Esophagus muscularis mucosa (tissue), 4 donors: Measurements from ENCODE around the gene LCA5L. TPM values are rescaled to one million over a fixed set of nuclear protein-coding genes. Genes with fewer than 3 reads are reported as not detected.

Source experiments
- DNase-seq: peaks from one replicate; pipeline ENCODE4 v3.0.0-alpha.2; 2017; ENCODE audit errors: extremely low spot score
- H3K27ac ChIP-seq, 4 donors: fragments of 200-600 bp; sonication (generic); replicated peaks in 1 of 4; 1 replicate in 3 of 4; 2 replicates in 1 of 4; pipeline ENCODE4 v1.5.1; 2016 to 2019; ENCODE audit warnings: mild to moderate bottlenecking in 1 of 4
- H3K27me3 ChIP-seq, 4 donors: fragments of 200-600 bp; sonication (generic); one replicate each; pipeline versions ENCODE4 v1.5.1 to v1.6.0; 2016 to 2019
- H3K36me3 ChIP-seq, 4 donors: fragments of 200-600 bp; sonication (generic); one replicate each; pipeline ENCODE4 v1.5.1; 2016 to 2019
- H3K4me1 ChIP-seq, 4 donors: fragments of 200-600 bp; sonication (generic); one replicate each; pipeline ENCODE4 v1.5.1; 2016 to 2019
- H3K4me3 ChIP-seq, 4 donors: fragments of 200-600 bp; sonication (generic); 1 replicate in 2 of 4; 2 replicates in 2 of 4; pipeline ENCODE4 v1.5.1; 2016 to 2019; ENCODE audit warnings: mild to moderate bottlenecking in 4 of 4, moderate library complexity in 1 of 4
- H3K9me3 ChIP-seq, 4 donors: fragments of 200-600 bp; sonication (generic); 1 replicate in 3 of 4; 2 replicates in 1 of 4; pipeline ENCODE4 v1.5.1; 2016 to 2019
- EP300 ChIP-seq: sonication (generic); formaldehyde crosslinking; IDR thresholded peaks from one replicate; pipeline ENCODE4 v1.6.1; 2017; ENCODE audit warnings: antibody characterized with exemption
- POLR2A ChIP-seq: fragments of 450-650 bp; IDR thresholded peaks from one replicate; pipeline ENCODE4 v1.6.1; 2017; ENCODE audit warnings: antibody characterized with exemption, moderate library complexity, mild to moderate bottlenecking, low read depth
- POLR2AphosphoS5 ChIP-seq, 2 donors: sonication (generic); formaldehyde crosslinking; IDR thresholded peaks; one replicate each; pipeline ENCODE4 v1.6.1; 2017; ENCODE audit warnings: antibody characterized with exemption in 2 of 2
- WGBS: methylation state at CpG from one replicate; pipeline ENCODE4 v1.1.5; 2018; 5-methylcytosine and 5-hydroxymethylcytosine counted together
- intact Hi-C: fragments of 100-400 bp; cut with DNase I; formaldehyde crosslinking; loops from one replicate; pipeline ENCODE4 v1.15.1; 2023
- total RNA-seq, 4 donors: library from RNA; depleted of rRNA; stranded (reverse); fragments of >200 nt; gene quantifications; one replicate each; pipeline versions ENCODE4 v1.1.0 to v1.2.1, GENCODE V29; 2016
- TF ChIP-seq, protein P1 (sequence below), 3 experiments: fragments of 200-600 bp in 2 of 3; fragments of 450-650 bp in 1 of 3; sonication (generic) in 2 of 3; IDR thresholded peaks; one replicate each; pipeline ENCODE4 v1.5.1; 2017 to 2019; ENCODE audit warnings: antibody characterized with exemption in 3 of 3, mild to moderate bottlenecking in 2 of 3, moderate library complexity in 1 of 3

Gene LCA5L
- total RNA-seq, 4 donors from 2014 or later, result 0.83 to 2.8 (median 2.2) TPM

DNA sequence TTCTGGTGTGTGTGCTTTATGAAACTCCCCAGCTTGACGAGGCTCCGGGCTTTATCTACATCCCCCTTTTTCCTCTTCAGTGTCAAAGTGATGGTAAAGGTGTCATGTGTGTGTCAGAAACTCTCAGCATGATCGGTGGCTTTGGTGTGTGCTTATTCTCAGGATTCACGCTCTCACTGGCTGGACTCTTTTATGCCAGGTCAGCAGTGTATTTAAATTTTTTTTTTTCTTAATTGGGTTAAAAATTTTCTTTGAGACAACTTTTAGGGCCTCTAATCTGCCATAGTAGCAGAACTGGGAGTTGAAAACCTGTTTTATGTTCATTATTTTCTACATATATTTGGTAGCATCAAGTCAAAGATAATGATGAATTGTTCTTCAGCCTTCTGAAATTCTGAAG lies 27.2 kb upstream of the LCA5L start:
- WGBS, result 91% methylated on average over 4 of the region's 4 CpGs
- no peaks in the 10 kb centered on the region for H3K27me3 ChIP-seq
- TF ChIP-seq EP300, result no peak
- no peak for TF ChIP-seq POLR2AphosphoS5 (IDR thresholded peaks at IDR 0.05)
- TF ChIP-seq, protein P1, sequence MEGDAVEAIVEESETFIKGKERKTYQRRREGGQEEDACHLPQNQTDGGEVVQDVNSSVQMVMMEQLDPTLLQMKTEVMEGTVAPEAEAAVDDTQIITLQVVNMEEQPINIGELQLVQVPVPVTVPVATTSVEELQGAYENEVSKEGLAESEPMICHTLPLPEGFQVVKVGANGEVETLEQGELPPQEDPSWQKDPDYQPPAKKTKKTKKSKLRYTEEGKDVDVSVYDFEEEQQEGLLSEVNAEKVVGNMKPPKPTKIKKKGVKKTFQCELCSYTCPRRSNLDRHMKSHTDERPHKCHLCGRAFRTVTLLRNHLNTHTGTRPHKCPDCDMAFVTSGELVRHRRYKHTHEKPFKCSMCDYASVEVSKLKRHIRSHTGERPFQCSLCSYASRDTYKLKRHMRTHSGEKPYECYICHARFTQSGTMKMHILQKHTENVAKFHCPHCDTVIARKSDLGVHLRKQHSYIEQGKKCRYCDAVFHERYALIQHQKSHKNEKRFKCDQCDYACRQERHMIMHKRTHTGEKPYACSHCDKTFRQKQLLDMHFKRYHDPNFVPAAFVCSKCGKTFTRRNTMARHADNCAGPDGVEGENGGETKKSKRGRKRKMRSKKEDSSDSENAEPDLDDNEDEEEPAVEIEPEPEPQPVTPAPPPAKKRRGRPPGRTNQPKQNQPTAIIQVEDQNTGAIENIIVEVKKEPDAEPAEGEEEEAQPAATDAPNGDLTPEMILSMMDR (IDR thresholded peaks at IDR 0.05), result no peak
- TF ChIP-seq POLR2A, result no peak
- H3K36me3 ChIP-seq, result peaks cover 0 to 5% (median 0%) of the 10 kb centered on the region in 4 donors
- intact Hi-C loops, result no loop called here
- DNase-seq, result no peak
- no peak overlapping the region for H3K27ac ChIP-seq
- H3K9me3 ChIP-seq, result no peaks in the 10 kb centered on the region
- H3K4me1 ChIP-seq, result no peaks in the 10 kb centered on the region
- no peak overlapping the region for H3K4me3 ChIP-seq

DNA sequence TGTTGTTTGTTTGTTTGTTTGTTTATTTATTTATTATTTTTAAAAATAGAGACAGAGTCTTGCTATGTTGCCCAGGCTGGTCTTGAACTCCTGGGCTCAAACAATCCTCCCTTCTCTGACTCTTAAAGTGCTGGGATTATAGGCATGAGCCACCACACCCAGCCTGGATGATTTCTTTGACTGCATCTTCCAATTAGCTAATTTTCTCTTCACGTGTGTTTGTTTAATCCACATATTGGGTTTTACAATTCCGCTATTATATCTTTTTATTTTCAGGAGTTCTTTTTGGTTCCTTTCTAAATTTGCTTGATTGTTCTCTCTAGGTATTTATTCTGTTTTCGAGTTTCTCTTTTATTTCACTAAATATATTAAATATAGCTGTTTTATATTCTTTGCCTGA lies 26.0 kb upstream of the LCA5L start:
- TF ChIP-seq EP300 (no peak), POLR2AphosphoS5 (IDR thresholded peaks at IDR 0.05) (no peak), POLR2A (no peak)
- TF ChIP-seq, protein P1 (IDR thresholded peaks at IDR 0.05), result no peak
- Histone ChIP-seq H3K27ac (no peak overlapping the region), H3K27me3 (no peaks in the 10 kb centered on the region), H3K36me3 (peaks cover 0 to 5% (median 0%) of the 10 kb centered on the region in 4 donors), H3K9me3 (no peaks in the 10 kb centered on the region), H3K4me3 (no peak overlapping the region), H3K4me1 (no peaks in the 10 kb centered on the region)
- no peak for DNase-seq
- intact Hi-C loops, result no loop called here
- 99% methylated on average over 3 of the region's 3 CpGs for WGBS

DNA sequence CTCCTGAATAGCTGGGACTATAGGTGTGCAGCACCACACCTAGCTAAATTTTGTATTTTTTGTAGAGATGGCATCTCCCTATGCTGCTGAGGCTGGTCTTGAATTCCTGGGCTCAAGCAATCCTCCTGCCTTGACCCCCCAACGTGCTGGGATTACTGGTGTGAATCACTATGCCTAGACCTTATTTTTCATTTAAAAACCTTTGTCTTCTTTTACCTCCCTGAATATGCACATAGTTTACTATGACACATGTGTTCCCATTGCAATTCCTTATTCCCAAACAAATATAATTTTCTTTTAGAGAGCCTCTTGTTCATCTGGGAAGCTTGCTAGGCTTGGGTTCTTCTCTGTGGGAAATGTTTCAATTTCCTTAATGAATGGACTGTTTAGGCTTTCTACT lies 23.0 kb upstream of the LCA5L start:
- no peak for DNase-seq
- intact Hi-C loops, result no loop called here
- no peak overlapping the region for H3K4me3 ChIP-seq
- no peak for TF ChIP-seq POLR2AphosphoS5 (IDR thresholded peaks at IDR 0.05)
- TF ChIP-seq, protein P1 (IDR thresholded peaks at IDR 0.05), result no peak
- TF ChIP-seq EP300, result no peak
- no peak for TF ChIP-seq POLR2A
- no peak overlapping the region for H3K27ac ChIP-seq
- no peaks in the 10 kb centered on the region for H3K4me1 ChIP-seq
- peaks cover 0 to 19% (median 4%) of the 10 kb centered on the region in 4 donors for H3K36me3 ChIP-seq
- 88% methylated on average over 1 of the region's 1 CpG for WGBS
- no peaks in the 10 kb centered on the region for H3K9me3 ChIP-seq
- H3K27me3 ChIP-seq, result no peaks in the 10 kb centered on the region

DNA sequence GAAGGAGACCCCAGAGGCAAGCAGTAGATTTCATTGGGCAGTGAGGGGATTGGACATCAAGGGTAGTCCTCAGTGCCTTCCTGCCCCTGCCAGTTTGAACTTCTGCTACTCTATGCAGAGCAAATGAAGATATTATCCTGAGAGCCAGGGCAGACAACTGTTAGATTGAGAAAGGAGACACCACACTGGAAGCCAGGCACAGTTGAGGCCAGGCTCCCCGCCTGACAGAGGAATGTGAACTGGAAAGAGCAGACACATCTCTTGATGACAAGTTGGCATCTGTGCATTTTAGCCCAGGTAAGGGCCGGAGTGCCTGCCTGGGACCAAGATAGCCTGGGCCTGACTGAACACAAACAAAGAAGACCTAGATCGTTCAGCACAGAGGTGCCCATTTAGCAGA lies 22.2 kb upstream of the LCA5L start:
- H3K36me3 ChIP-seq, result peaks cover 0 to 27% (median 7%) of the 10 kb centered on the region in 4 donors
- H3K4me1 ChIP-seq, result no peaks in the 10 kb centered on the region
- no peak overlapping the region for H3K27ac ChIP-seq
- TF ChIP-seq EP300 (no peak), POLR2A (no peak), POLR2AphosphoS5 (IDR thresholded peaks at IDR 0.05) (no peak)
- TF ChIP-seq, protein P1 (IDR thresholded peaks at IDR 0.05), result no peak
- peak; percentile 66 for DNase-seq
- no peak overlapping the region for H3K4me3 ChIP-seq
- intact Hi-C loops, result no loop called here
- 75% methylated on average over 3 of the region's 3 CpGs for WGBS
- no peaks in the 10 kb centered on the region for H3K27me3 ChIP-seq
- no peaks in the 10 kb centered on the region for H3K9me3 ChIP-seq

DNA sequence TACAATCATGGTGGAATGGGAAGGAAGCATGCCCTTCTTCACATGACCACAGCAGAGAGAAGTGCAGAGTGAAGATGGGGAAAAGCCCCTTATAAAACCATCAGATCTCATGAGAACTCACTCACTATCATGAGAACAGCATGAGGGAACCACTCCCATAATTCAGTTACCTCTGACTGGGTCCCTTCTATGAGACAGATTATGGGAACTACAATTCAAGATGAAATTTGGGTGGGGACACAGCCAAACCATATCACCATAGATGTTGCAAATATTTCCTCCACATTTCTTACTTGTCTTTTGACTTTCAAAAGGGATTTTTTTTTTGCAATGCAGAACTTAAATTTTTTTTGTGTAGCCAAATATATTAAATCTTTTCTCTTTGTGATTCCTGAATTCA lies 21.0 kb upstream of the LCA5L start:
- H3K4me3 ChIP-seq, result no peak overlapping the region
- H3K9me3 ChIP-seq, result no peaks in the 10 kb centered on the region
- no peak for DNase-seq
- intact Hi-C loops, result no loop called here
- TF ChIP-seq POLR2AphosphoS5 (IDR thresholded peaks at IDR 0.05), result no peak
- TF ChIP-seq EP300, result no peak
- no peak for TF ChIP-seq POLR2A
- TF ChIP-seq, protein P1 (IDR thresholded peaks at IDR 0.05), result no peak
- H3K36me3 ChIP-seq, result peaks cover 0 to 28% (median 8%) of the 10 kb centered on the region in 4 donors
- H3K27ac ChIP-seq, result no peak overlapping the region
- H3K27me3 ChIP-seq, result no peaks in the 10 kb centered on the region
- no peaks in the 10 kb centered on the region for H3K4me1 ChIP-seq
